GM18505 (cell line): ENCODE measurements around the gene PSMA1.

Experiments
- ATAC-seq: cut with Tn5 transposase; IDR thresholded peaks from one replicate; pipeline ENCODE4 v1.9.1; 2021; ENCODE audit not compliant: unreplicated experiment
- POLR2A ChIP-seq: IDR thresholded peaks from 4 replicates; pipeline ENCODE4 v1.6.1; 2011; ENCODE audit warnings: borderline replicate concordance; ENCODE audit not compliant: insufficient read depth, insufficient read length; ENCODE audit errors: extremely low read depth

The PSMA1 gene

DNA sequence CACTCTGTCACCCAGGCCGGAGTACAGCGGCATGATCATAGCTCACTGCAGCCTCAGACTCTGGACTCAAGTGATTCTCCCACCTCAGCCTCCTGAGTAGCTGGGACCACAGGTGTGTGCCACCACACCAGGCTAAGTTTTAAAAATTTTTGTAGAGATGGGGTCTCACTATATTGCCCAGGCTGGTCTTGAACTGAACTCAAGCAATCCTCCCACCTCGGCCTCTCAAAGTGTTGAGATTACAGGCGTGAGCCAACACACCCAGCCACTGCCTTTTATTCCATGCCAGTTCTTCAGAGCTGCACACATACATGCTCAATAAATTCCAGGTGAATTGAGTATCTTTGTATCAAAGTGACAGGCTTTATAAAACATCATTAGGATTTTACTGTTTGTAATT, 18.1 kb downstream of the PSMA1 start:
- TF ChIP-seq POLR2A, result no peak

GRCh38 chr11:14500181-14500651, 20.0 kb downstream of the PSMA1 start:
- TF ChIP-seq POLR2A, result no peak
- peak; percentile 49 for ATAC-seq

More for the DNA sequence above, 18.1 kb downstream of the PSMA1 start:
- ATAC-seq, result no peak

DNA sequence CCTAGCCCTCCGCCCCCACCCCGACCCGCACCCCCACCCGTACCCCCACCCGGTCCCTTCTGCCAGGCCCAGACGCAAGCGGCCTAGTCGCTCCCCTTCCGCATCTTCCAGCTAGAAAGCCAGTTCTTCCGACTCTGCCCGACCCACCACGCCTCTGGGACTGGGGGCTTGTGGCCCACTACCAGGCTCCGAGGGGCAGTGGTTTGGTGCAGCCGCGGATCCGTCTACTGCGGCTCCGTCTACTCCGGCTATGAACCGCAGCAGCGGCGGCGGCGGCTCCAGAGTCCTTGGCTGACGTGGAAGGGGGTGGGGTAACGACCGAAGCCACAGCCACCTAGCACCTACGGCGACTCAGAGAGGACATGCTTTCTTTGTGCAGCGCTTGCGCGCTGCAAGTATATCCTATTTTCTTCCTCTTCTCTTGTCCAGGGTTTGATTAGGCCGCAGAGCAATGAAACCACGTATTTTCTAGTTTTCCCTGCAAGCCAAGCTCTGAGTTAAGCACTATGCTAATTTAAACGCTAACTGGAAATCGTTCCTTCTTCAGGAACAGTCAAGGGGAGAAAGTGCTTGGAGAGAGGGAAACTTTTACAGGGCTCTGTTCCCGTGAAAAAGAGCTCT, 20.5 kb downstream of the PSMA1 start, which contains the start of gene COPB1:
COPB1 (minus strand) TSS at position 252 of the 621 bp plus-strand sequence. CDS start 883 bp downstream, outside the sequence.
- peak; percentile 92 for TF ChIP-seq POLR2A
- peak; percentile 86 for ATAC-seq

DNA sequence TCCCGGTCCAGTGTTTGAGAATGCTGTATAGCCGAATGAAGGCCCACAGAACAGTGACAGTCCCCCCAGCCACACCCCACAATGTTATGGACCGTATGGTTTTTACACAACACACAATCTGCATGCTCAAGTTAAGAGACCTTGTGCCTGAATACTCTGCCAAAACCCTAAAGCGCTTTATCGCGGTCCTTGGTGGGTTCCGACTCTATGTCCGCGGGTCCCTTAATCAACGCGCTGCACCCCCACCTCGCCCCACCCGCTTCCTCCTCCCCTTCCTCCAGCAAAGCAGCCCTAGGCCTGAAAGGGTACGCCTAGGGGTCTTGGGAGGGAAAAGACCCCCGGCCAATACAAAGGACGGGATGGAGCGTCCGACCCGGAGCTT, 21.0 kb downstream of the PSMA1 start:
- TF ChIP-seq POLR2A, result no peak
- ATAC-seq, result peak; percentile 27

DNA sequence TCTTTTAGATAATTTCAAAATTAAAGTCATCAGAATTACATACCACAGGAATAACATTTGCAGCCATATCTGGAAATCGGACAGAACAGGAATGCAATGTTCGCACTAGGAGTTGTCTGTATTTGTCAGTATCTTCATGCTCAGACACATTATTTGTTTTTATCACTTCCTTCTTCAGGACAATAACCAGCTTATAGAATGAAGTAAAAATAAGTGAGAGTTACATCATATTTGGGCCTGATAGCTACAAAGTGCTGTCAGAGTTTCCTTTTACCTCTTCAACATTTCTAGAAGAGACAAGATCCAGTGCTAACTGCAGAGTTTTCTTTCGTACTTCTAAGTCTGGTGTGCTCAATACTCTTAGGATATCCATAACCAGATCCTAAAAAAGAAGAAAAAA, 39.5 kb downstream of the PSMA1 start:
- no peak for ATAC-seq
- no peak for TF ChIP-seq POLR2A

DNA sequence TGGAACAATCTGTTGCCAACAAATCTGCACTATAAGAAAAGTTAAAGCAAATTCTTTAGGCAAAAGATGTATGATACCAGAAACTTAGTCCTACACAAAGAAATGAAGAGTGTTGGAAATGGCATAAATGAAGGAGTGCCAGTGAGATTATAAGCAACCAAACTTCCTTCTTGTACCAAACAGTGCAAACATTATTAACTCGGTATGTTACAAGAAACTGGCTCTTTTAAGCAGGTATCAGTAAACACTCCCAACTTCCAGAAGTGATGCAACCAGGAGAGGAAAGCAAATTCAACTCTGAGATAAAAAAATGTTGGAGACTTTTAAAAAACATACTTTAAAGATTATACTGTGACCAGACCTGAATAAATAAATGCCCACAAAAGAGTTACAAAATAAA, 49.1 kb downstream of the PSMA1 start:
- ATAC-seq, result no peak
- no peak for TF ChIP-seq POLR2A

GRCh38 chr11:14463623-14464022, 56.6 kb downstream of the PSMA1 start:
- ATAC-seq, result no peak
- no peak for TF ChIP-seq POLR2A

- no peak for ATAC-seq
- no peak for TF ChIP-seq POLR2A
These were observed 60.0 kb downstream of the PSMA1 start for GRCh38 chr11:14460147-14460546.

DNA sequence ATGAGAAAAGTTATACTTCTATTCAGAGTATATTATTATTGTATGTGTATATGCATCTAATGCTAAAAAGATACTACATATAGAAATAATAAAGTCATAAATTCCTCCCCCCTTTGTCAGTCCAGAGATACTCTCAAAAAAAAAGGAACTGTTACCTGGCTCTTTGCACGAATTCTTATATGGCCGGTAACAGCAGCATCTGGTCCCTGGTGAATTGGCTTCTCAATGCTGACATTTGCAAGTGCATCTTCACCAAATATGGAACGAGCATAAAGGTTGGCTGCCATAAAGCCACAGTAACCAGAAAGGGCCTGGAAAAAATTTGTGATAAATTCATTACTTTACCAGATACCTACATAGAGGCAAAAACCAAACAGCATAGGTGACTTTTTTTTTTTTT, 61.8 kb downstream of the PSMA1 start:
- no peak for TF ChIP-seq POLR2A
- ATAC-seq, result no peak

GRCh38 chr11:14455648-14456430, 64.3 kb downstream of the PSMA1 start:
- ATAC-seq, result no peak
- TF ChIP-seq POLR2A, result no peak
